ENCODE results near the gene CTNND2.

- TF ChIP-seq POLR2A (IDR thresholded peaks at IDR 0.05) (no peak), CTCF (IDR thresholded peaks at IDR 0.05) (no peak)
Observed at GRCh38 chr5:11502783-11503182, 401.5 kb downstream of the CTNND2 start.

All from thyroid gland (tissue), 4 donors.